Duodenal mucosa (tissue), 2 donors: ENCODE measurements around the gene LRRC2.

Experiments used
- H3K27ac ChIP-seq: one replicate; pipeline ENCODE4 v1.7.0; 2013; ENCODE audit warnings: low read depth, low read length
- H3K27me3 ChIP-seq, 2 donors: one replicate each; pipeline ENCODE4 v1.7.0; 2013; ENCODE audit warnings: low read length in 2 of 2, control low read depth in 1 of 2; ENCODE audit not compliant: insufficient read depth in 2 of 2, control insufficient read depth in 1 of 2
- H3K36me3 ChIP-seq, 2 donors: one replicate each; pipeline ENCODE4 v1.7.0; 2013; ENCODE audit warnings: low read length in 2 of 2, control low read depth in 1 of 2; ENCODE audit not compliant: insufficient read depth in 2 of 2, control insufficient read depth in 1 of 2
- H3K4me1 ChIP-seq, 2 donors: one replicate each; pipeline ENCODE4 v1.7.0; 2013; ENCODE audit warnings: low read length in 2 of 2, control low read depth in 1 of 2; ENCODE audit not compliant: insufficient read depth in 2 of 2, control insufficient read depth in 1 of 2
- H3K4me3 ChIP-seq, 2 donors: one replicate each; pipeline ENCODE4 v1.7.0; 2013; ENCODE audit warnings: low read length in 2 of 2, low read depth in 1 of 2
- H3K9ac ChIP-seq, 2 donors: one replicate each; pipeline ENCODE4 v1.7.0; 2013; ENCODE audit warnings: low read length in 2 of 2, low read depth in 1 of 2
- H3K9me3 ChIP-seq, 2 donors: one replicate each; pipeline ENCODE4 v1.7.0; 2013; ENCODE audit warnings: low read length in 2 of 2, control low read depth in 1 of 2; ENCODE audit not compliant: control insufficient read depth in 1 of 2

LRRC2 gene, protein sequence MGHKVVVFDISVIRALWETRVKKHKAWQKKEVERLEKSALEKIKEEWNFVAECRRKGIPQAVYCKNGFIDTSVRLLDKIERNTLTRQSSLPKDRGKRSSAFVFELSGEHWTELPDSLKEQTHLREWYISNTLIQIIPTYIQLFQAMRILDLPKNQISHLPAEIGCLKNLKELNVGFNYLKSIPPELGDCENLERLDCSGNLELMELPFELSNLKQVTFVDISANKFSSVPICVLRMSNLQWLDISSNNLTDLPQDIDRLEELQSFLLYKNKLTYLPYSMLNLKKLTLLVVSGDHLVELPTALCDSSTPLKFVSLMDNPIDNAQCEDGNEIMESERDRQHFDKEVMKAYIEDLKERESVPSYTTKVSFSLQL

GRCh38 chr3:46566040-46566641 lies at the start of gene LRRC2:
TSS of gene LRRC2 (minus strand) at chr3:46566302. CDS start at chr3:46551591, 14,711 bp downstream.
- peak within 1 kb of the TSS; percentile 64 to 65 for H3K9ac ChIP-seq
- peaks cover 5 to 13% of the 10 kb centered on the region in 2 donors for H3K4me1 ChIP-seq
- H3K27me3 ChIP-seq: peaks cover 4 to 10% of the 10 kb centered on the region in 2 donors
- H3K4me3 ChIP-seq: peak within 1 kb of the TSS; percentile 69 to 75
- peaks cover 0 to 4% of the 10 kb centered on the region in 2 donors for H3K9me3 ChIP-seq
- H3K27ac ChIP-seq: no peak within 1 kb of the TSS
- H3K36me3 ChIP-seq: no peaks in the 10 kb centered on the region

DNA sequence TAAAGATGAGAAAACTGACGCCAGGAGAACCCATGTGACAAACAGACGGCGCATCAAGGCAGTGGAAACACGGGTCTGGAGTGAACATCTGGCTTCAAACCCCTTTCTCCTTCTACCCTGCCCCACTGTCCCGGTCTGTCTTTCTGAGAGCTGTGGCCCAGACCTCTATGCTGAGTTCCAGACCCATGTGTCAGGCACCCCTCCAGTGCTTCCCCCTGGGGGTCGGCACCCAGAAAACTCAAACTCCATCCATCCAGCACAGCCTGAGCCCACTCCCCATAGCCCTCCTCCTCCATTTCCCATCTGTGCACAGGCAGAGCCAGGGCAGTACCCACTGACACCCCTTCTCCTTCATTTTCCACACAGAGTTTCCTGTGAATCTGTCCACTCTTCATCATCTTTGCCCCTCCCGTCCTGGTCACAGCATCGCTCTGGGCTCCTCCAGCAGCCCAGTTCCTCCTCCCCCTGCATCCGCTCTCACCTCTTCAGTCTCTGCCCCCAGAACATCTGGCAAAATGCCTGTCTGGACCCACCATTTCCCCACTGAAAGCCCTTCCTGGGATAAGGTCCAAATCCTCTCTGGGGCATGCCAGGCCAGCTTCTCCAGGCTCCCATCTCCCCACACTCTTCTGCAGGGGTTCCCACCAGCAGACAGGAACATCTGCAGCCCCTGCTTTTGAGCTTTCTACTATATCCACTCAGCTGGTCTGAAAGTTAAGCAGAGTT lies 49.1 kb upstream of the LRRC2 start:
- Histone ChIP-seq H3K27ac (no peak overlapping the region), H3K9me3 (no peaks in the 10 kb centered on the region), H3K9ac (no peak overlapping the region), H3K36me3 (no peaks in the 10 kb centered on the region), H3K4me3 (no peak overlapping the region), H3K27me3 (peaks cover 0 to 2% of the 10 kb centered on the region in 2 donors), H3K4me1 (no peaks in the 10 kb centered on the region)

GRCh38 chr3:46614431-46614830 lies 48.3 kb upstream of the LRRC2 start:
- Histone ChIP-seq H3K4me1 (no peaks in the 10 kb centered on the region), H3K27ac (no peak overlapping the region), H3K36me3 (no peaks in the 10 kb centered on the region), H3K9ac (no peak overlapping the region), H3K9me3 (no peaks in the 10 kb centered on the region), H3K4me3 (no peak overlapping the region), H3K27me3 (peaks cover 0 to 2% of the 10 kb centered on the region in 2 donors)

- Histone ChIP-seq H3K4me3 (no peak overlapping the region), H3K36me3 (no peaks in the 10 kb centered on the region), H3K9ac (no peak overlapping the region), H3K27me3 (peaks cover 0 to 2% of the 10 kb centered on the region in 2 donors), H3K9me3 (no peaks in the 10 kb centered on the region), H3K4me1 (no peaks in the 10 kb centered on the region), H3K27ac (no peak overlapping the region)
Measured at GRCh38 chr3:46613313-46614005, 47.4 kb upstream of the LRRC2 start.

GRCh38 chr3:46612324-46612723 lies 46.2 kb upstream of the LRRC2 start, which contains the start of gene FAM240A:
TSS of gene FAM240A (plus strand) at chr3:46612525. CDS start at chr3:46612684, 159 bp downstream.
- no peak within 1 kb of the TSS for H3K27ac ChIP-seq
- no peak within 1 kb of the TSS for H3K4me3 ChIP-seq

GRCh38 chr3:46609944-46610722 lies 44.0 kb upstream of the LRRC2 start:
- H3K9me3 ChIP-seq: no peaks in the 10 kb centered on the region
- H3K27ac ChIP-seq: no peak overlapping the region
- H3K27me3 ChIP-seq: no peaks in the 10 kb centered on the region
- H3K9ac ChIP-seq: no peak overlapping the region
- H3K36me3 ChIP-seq: no peaks in the 10 kb centered on the region
- no peaks in the 10 kb centered on the region for H3K4me1 ChIP-seq
- H3K4me3 ChIP-seq: no peak overlapping the region

More at GRCh38 chr3:46612324-46612723, 46.2 kb upstream of the LRRC2 start, which contains the start of gene FAM240A:
- no peaks in the 10 kb centered on the region for H3K4me1 ChIP-seq
- no peaks in the 10 kb centered on the region for H3K36me3 ChIP-seq
- no peaks in the 10 kb centered on the region for H3K9me3 ChIP-seq
- no peaks in the 10 kb centered on the region for H3K27me3 ChIP-seq
- no peak within 1 kb of the TSS for H3K9ac ChIP-seq

DNA sequence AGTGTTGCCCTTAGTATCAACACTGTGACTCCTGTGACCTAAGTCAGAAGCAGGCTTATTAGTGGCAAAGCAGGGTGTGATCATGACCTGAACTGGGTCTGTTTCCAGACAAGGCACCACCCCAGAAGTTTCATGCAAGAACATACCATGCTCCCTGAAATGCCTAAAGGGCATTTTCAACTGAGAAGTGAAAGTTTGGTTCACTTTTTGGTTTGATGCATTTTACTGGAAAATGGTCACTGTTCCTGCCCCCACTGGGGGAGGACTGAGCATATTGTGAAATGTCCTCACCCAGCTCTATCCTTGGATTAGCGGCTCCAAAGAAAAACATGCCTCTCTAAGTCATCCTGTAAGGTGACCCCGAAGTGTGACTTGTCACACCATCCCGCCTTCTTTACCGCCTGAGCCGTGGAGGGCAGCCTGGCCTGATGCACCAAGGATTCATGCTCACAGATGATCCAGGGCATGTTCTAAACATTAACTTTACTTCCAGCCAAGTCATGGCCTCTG lies 43.2 kb upstream of the LRRC2 start:
- H3K4me1 ChIP-seq: no peaks in the 10 kb centered on the region
- no peaks in the 10 kb centered on the region for H3K27me3 ChIP-seq
- no peaks in the 10 kb centered on the region for H3K36me3 ChIP-seq
- no peak overlapping the region for H3K4me3 ChIP-seq
- no peaks in the 10 kb centered on the region for H3K9me3 ChIP-seq
- no peak overlapping the region for H3K27ac ChIP-seq
- no peak overlapping the region for H3K9ac ChIP-seq

DNA sequence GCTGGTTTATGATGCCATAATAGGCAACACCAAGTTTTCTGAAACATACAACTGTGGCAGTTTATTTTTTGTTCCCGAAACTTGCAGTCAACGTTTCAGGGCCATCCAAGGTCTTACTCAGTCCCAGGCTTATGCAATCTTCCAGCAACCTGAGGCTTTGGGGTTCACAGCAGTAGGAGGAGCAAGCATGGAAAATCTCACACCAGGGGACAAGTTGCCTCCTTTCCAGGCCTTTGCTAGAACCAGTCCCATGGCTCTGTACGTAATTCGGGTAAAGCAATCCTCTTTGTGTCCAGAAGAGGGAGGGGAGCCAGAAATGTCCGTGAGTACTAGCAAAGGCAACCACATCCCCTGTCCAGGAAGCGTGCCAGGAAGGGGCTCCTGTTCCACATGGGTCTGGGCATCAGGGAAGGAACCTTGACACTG lies 41.5 kb upstream of the LRRC2 start:
- no peaks in the 10 kb centered on the region for H3K27me3 ChIP-seq
- no peak overlapping the region for H3K4me3 ChIP-seq
- H3K36me3 ChIP-seq: no peaks in the 10 kb centered on the region
- no peak overlapping the region for H3K9ac ChIP-seq
- H3K27ac ChIP-seq: no peak overlapping the region
- H3K9me3 ChIP-seq: no peaks in the 10 kb centered on the region
- no peaks in the 10 kb centered on the region for H3K4me1 ChIP-seq

DNA sequence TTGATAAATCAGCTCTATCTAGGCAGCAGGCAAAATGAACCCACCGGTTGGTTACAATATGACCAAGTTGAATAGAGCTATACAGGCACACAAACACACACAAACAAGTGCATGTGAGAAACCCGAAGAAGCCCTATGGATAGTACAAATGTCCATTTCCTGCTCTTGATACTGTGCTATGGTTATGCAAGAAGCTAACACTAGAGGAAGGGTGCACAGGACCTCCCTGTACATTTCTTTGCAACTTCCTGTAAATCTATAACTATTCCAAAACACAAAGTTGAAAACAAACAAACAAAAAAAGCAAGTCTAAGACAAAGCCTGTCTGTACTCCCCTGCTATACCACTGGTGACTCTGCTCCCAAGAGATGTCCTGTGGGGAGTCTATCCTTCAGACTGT lies 38.0 kb upstream of the LRRC2 start:
- Histone ChIP-seq H3K36me3 (no peaks in the 10 kb centered on the region), H3K4me1 (no peaks in the 10 kb centered on the region), H3K9me3 (no peaks in the 10 kb centered on the region), H3K27me3 (no peaks in the 10 kb centered on the region), H3K4me3 (no peak overlapping the region), H3K27ac (no peak overlapping the region), H3K9ac (no peak overlapping the region)
